Activated CD4-positive, alpha-beta memory T cell treated with anti-CD3 and anti-CD28 coated beads, Interleukin-2, amount 10 ng/mL, durations not matched to agents 7 days and 5 days (primary cell): Measurements from ENCODE around the gene MCOLN2. TPM values are rescaled to one million over a fixed set of nuclear protein-coding genes. Genes with fewer than 3 reads are reported as not detected.

Experiments used
- CTCF ChIA-PET: fragments of 350-600 bp; sonication (Branson Sonifier 250); formaldehyde crosslinking; loops from one replicate; lab custom pipeline; 2021; ENCODE audit warnings: antibody characterized with exemption, inconsistent platforms; lab: Charles Lee
- POLR2A ChIA-PET: fragments of 350-600 bp; sonication (Branson Sonifier 250); formaldehyde crosslinking; loops from one replicate; lab custom pipeline; 2021; ENCODE audit warnings: antibody characterized with exemption; lab: Charles Lee
- DNase-seq: peaks from one replicate; pipeline ENCODE4 v3.0.0-alpha.2; 2020
- H3K27ac Mint-ChIP-seq: one replicate; pipeline ENCODE4 v1.8.0; 2021; ENCODE audit warnings: mild to moderate bottlenecking, mixed read lengths
- H3K27me3 Mint-ChIP-seq: one replicate; pipeline ENCODE4 v1.8.0; 2021; ENCODE audit warnings: mixed read lengths
- H3K36me3 Mint-ChIP-seq: one replicate; pipeline ENCODE4 v1.8.0; 2021; ENCODE audit warnings: low read depth, mixed read lengths
- H3K4me1 Mint-ChIP-seq: one replicate; pipeline ENCODE4 v1.8.0; 2021; ENCODE audit warnings: mixed read lengths
- H3K4me3 Mint-ChIP-seq: one replicate; pipeline ENCODE4 v1.8.0; 2021; ENCODE audit warnings: mild to moderate bottlenecking, mixed read lengths
- H3K9me3 Mint-ChIP-seq: one replicate; pipeline ENCODE4 v1.8.0; 2021; ENCODE audit warnings: mixed read lengths
- total RNA-seq, 2 experiments: library from RNA; stranded (reverse); gene quantifications; one replicate each; pipeline ENCODE4 v1.2.3, GENCODE V29; 2021

The MCOLN2 gene
- total RNA-seq, 2 experiments from 2014 or later: 27.2 to 28.2 TPM

DNA sequence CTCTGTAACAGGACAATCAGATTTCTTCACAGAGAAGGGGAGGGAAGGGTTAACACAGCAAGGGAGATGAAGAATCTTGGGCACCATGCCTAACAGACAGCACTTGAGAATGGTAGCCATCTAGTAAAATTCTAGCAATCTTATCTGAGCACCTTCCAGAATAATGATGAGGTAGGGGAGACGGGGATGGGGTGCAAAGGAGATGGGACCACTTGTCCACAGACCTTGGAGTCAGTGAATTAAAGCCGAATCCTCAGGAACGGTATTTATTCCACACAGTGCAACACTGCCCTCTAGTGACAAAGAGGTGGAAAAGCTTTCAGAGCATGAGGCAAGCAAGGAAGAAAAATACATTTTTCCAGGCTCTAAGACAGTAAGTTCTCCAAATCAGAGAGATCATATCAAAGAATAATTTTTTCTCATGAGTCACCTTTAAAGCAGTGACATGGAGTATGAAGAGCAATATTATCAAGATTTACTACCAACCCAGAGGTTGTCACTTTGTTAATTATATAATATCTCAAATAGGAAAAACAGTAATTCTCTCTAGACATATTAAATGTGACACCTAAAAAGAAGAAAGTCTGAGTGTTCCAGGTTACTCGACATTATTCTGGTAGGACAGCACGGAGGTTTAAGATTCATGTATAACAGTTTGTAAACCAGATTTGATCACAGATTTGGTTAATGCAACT lies 60.6 kb downstream of the MCOLN2 start:
- DNase-seq: peak; percentile 24
- Mint-ChIP-seq H3K9me3 (no peaks in the 10 kb centered on the region), H3K27me3 (no peaks in the 10 kb centered on the region), H3K4me1 (no peaks in the 10 kb centered on the region), H3K4me3 (no peak overlapping the region), H3K36me3 (no peaks in the 10 kb centered on the region), H3K27ac (no peak overlapping the region)
- POLR2A ChIA-PET: interaction anchor here (1.4 kb wide), 1 partner anchor 154 kb away, joined by 4 read pairs; no protein-coding TSS in a partner anchor
- CTCF ChIA-PET: interaction anchor here (0.5 to 6.0 kb wide), 18 partner anchors 9 to 494 kb away, joined by 3 to 40 read pairs (median 4); no protein-coding TSS in a partner anchor

DNA sequence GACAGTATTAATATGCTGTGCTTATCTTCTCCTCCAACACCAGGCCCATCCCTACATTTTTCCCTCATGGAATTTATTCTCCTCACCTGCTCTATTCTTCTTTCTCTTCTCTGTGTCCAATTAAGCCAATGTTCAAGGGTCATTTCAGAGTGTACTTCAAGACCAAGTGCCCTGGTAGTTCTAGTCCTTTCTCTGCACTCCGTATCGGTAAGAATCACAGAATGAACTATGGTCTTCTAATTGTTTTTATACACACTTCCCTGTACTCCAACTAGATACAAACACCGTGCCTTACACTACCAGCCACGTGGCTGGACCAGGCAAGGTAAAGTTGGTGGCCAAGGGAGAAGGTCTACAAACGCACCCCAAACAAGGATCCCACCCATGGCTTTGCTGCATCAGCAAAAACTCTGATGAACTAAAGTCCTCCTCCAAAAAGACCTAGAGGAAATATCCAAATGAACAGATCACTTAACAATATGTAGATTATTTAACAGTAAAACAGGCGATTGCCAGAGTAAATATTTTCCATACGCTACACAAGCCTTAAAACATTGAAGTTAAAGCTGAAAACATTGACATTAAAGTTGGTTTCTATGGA lies 63.8 kb downstream of the MCOLN2 start:
- Mint-ChIP-seq H3K4me1 (peaks cover 5% of the 10 kb centered on the region), H3K9me3 (no peaks in the 10 kb centered on the region), H3K27me3 (no peaks in the 10 kb centered on the region), H3K36me3 (peaks cover 3% of the 10 kb centered on the region), H3K27ac (no peak overlapping the region), H3K4me3 (no peak overlapping the region)
- ChIA-PET POLR2A (interaction anchor here (0.7 kb wide), 1 partner anchor 9 kb away, joined by 3 read pairs; no protein-coding TSS in a partner anchor), CTCF (interaction anchor here (6.0 kb wide), 1 partner anchor 151 kb away, joined by 40 read pairs; no protein-coding TSS in a partner anchor)
- no peak for DNase-seq

DNA sequence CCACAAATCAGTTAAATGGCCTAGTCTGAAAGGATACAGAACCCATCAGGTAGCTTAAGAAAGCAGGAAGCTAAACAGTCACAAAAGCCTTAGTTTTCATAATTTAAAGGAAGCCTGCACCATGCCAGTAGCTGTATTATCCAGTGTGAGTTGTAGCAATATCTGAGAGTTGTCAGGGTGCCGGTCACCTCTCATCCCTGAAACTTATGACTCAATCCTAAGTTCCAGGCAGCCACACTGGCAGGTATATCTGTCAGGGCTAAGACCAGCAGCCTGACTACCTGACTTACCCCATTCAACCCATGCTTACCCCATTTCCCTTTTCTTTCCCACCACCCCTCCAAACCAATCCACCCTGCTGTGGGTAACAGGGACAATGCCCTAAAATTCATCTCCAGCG lies 66.1 kb downstream of the MCOLN2 start:
- CTCF ChIA-PET: no interaction called here
- H3K4me1 Mint-ChIP-seq: peaks cover 5% of the 10 kb centered on the region

DNA sequence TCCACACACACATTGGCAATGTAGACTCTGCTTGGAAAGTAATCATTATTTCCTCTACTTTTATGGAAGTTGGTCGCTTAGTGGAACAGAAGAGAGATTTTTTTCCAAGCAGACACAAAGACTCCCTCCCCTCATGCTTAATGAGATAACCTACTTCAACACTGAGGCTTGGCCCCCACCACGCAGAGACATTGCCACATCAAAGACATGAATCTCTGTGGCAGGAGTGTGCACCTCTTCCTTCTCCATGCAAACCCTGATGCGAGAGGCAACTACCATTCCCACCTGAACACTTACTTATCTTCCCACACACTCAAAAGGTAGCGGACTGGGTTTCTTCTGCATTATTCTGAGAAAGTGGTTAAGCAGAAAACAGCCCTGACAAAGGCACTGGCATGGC lies 66.6 kb downstream of the MCOLN2 start:
- Mint-ChIP-seq H3K27me3 (no peaks in the 10 kb centered on the region), H3K4me3 (no peak overlapping the region)
- CTCF ChIA-PET: no interaction called here

More for the DNA sequence above, 66.1 kb downstream of the MCOLN2 start:
- H3K27me3 Mint-ChIP-seq: no peaks in the 10 kb centered on the region
- peaks cover 3% of the 10 kb centered on the region for H3K36me3 Mint-ChIP-seq
- no peak overlapping the region for H3K27ac Mint-ChIP-seq
- POLR2A ChIA-PET: no interaction called here
- DNase-seq: no peak
- H3K9me3 Mint-ChIP-seq: no peaks in the 10 kb centered on the region
- H3K4me3 Mint-ChIP-seq: no peak overlapping the region

DNA sequence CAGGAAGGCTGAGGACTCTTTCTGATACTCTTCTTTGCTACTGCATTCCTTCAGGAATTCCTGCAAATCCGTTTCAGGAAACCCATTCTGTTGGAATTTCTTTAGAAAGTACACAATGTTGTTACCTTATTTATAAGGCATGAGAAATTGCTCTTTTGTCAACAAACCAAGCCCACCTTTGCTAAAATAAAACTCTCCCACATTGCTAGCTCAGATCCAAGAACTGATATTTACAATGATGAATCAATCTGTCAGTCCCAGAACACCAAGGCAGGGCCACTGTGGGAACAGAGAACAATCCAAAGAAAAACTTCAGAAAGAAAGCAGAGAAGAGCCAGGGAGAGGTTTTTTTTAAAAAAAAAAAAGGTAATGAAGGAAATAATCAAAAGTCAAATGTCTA lies 67.3 kb downstream of the MCOLN2 start:
- POLR2A ChIA-PET: no interaction called here

More for the DNA sequence above, 66.6 kb downstream of the MCOLN2 start:
- H3K36me3 Mint-ChIP-seq: peaks cover 3% of the 10 kb centered on the region
- H3K9me3 Mint-ChIP-seq: no peaks in the 10 kb centered on the region
- H3K4me1 Mint-ChIP-seq: peaks cover 5% of the 10 kb centered on the region
- POLR2A ChIA-PET: no interaction called here
- H3K27ac Mint-ChIP-seq: no peak overlapping the region
- DNase-seq: no peak

DNA sequence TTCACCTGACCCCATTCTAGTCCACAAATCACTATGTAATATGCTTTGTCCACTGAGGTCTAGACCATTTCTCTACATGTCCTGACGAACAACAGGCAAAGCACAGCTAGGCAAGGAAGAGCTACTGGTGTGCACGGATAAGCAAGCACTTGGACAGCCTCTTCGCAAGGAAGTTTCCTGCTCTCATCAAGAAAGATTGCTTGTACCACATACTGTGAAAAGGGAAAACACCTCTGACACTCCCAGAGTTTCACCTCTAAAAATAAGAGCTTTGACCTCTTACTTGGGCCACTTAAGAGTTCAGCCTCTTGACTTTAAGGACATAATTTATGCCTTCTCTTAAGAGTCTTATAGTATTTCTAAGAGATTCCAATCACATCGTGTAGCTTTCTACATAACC lies 67.9 kb downstream of the MCOLN2 start:
- H3K27me3 Mint-ChIP-seq: no peaks in the 10 kb centered on the region
- H3K36me3 Mint-ChIP-seq: peaks cover 3% of the 10 kb centered on the region
- H3K9me3 Mint-ChIP-seq: no peaks in the 10 kb centered on the region
- peaks cover 5% of the 10 kb centered on the region for H3K4me1 Mint-ChIP-seq
- no peak overlapping the region for H3K27ac Mint-ChIP-seq
- CTCF ChIA-PET: interaction anchor here (0.8 to 1.7 kb wide), 5 partner anchors 16 to 331 kb away, joined by 3 to 7 read pairs (median 4); partner anchors contain the start of gene C1orf52
- no peak overlapping the region for H3K4me3 Mint-ChIP-seq
- POLR2A ChIA-PET: no interaction called here
- DNase-seq: no peak

More for the DNA sequence above, 67.3 kb downstream of the MCOLN2 start:
- no peak overlapping the region for H3K27ac Mint-ChIP-seq
- peaks cover 5% of the 10 kb centered on the region for H3K4me1 Mint-ChIP-seq
- CTCF ChIA-PET: interaction anchor here (0.5 to 1.5 kb wide), 5 partner anchors 15 to 335 kb away, joined by 3 to 7 read pairs (median 4); partner anchors contain the start of gene C1orf52
- no peaks in the 10 kb centered on the region for H3K27me3 Mint-ChIP-seq
- H3K36me3 Mint-ChIP-seq: peaks cover 3% of the 10 kb centered on the region
- no peak for DNase-seq
- no peak overlapping the region for H3K4me3 Mint-ChIP-seq
- no peaks in the 10 kb centered on the region for H3K9me3 Mint-ChIP-seq

DNA sequence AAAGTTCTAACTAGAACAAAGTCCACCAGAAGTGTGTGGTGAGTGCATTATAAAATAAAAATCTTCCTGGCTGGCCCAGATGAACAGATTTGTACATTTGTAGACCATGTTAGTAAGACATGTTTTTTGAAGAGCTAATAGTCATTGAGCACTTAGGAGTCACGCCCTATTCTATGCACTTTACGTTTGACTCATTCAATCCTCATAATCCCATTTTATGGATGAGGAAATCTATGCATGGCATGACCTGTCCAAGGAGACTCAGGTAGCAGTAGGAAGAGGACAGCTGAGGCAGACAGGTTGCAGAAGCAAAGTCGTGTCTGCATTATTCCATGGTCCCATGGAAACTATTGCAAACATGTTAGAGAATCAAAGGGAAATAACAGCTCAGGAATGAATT lies 73.6 kb downstream of the MCOLN2 start:
- Mint-ChIP-seq H3K9me3 (no peaks in the 10 kb centered on the region), H3K4me1 (no peaks in the 10 kb centered on the region), H3K36me3 (no peaks in the 10 kb centered on the region), H3K27me3 (peaks cover 2% of the 10 kb centered on the region), H3K27ac (no peak overlapping the region), H3K4me3 (no peak overlapping the region)
- POLR2A ChIA-PET: interaction anchor here (1.4 kb wide), 1 partner anchor 10 kb away, joined by 3 read pairs; no protein-coding TSS in a partner anchor
- DNase-seq: no peak
- CTCF ChIA-PET: interaction anchor here (1.1 to 1.7 kb wide), 4 partner anchors 12 to 336 kb away, joined by 3 to 12 read pairs (median 5); partner anchors contain the start of gene C1orf52

DNA sequence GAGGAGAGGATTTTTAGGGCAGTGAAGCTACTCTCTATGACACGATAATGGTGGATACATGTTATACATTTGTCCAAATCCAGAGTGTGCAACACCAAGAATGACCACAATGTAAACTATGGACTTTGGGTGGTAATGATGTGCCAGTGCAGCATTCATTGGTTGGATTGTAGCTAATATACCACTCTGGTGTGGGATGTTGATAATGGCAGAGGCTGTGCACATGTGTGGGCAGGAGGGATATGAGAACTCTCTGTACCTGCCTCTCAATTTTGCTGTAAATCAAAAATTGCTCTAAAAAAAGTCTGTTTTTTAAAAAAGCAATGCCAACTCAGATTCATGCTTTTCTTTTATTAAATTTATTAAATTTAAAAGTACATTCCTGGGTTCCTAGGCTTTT lies 76.8 kb downstream of the MCOLN2 start:
- POLR2A ChIA-PET: no interaction called here
- H3K27me3 Mint-ChIP-seq: peaks cover 2% of the 10 kb centered on the region

DNA sequence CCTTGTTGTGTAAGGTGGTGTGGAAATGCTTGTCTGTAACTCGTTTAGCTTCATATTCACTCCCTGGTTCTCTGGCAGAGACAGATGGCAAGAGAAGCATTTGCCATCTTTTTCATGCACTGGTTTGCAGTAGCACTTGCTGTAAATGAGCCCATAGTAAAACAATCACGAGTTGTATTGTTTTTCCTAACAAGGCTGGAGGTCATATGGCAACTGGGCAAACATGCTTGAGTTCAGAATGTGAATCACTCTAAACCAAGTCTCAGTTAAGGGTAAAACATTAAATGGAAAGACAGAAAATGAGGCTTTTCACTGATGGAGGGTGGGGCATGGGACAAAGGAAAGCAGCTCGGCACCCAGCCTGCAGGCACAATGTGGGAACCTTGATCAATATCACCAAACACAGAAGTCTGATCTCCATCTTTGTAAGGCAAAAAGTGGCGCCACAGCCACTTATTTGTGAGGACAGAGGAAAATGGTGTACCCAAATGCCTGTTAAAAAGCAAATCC lies 77.4 kb downstream of the MCOLN2 start:
- Mint-ChIP-seq H3K36me3 (no peaks in the 10 kb centered on the region), H3K9me3 (no peaks in the 10 kb centered on the region), H3K27ac (no peak overlapping the region), H3K27me3 (peaks cover 2% of the 10 kb centered on the region), H3K4me3 (no peak overlapping the region), H3K4me1 (no peaks in the 10 kb centered on the region)
- DNase-seq: no peak
- ChIA-PET CTCF (interaction anchor here (0.8 kb wide), 1 partner anchor 23 kb away, joined by 4 read pairs; no protein-coding TSS in a partner anchor), POLR2A (no interaction called here)

More for the DNA sequence above, 76.8 kb downstream of the MCOLN2 start:
- Mint-ChIP-seq H3K9me3 (no peaks in the 10 kb centered on the region), H3K4me1 (no peaks in the 10 kb centered on the region), H3K4me3 (no peak overlapping the region), H3K27ac (no peak overlapping the region), H3K36me3 (no peaks in the 10 kb centered on the region)
- DNase-seq: no peak
- CTCF ChIA-PET: no interaction called here

DNA sequence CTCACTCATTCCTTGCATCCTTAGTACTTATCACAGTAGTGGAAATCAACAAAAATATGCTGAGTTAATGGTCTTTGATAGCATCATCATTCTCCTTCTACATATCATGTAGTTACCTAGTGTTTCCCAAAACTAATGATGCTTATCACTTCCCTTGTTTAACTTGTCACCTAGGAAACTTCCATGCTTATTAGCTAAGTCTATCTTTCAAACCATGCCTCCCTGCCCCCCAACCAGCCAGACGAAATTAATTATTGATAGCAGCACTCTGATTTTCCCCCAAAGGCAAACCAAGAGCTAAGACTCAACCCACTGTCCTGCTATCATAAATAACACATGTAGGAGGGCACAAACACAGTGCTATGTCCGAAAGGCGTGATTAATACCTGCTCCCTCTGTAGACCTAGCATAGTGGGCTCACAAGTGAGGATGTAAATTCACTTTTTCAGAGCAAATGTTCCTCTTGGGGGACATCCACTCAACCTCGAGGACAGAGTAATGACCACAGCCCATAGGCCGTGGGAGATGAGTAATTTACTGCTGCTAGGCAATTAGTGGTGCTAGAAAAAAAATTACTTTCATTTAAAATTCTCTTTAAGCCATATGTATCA lies 78.1 kb downstream of the MCOLN2 start:
- Mint-ChIP-seq H3K4me1 (no peaks in the 10 kb centered on the region), H3K36me3 (no peaks in the 10 kb centered on the region), H3K9me3 (no peaks in the 10 kb centered on the region), H3K27ac (no peak overlapping the region), H3K4me3 (no peak overlapping the region), H3K27me3 (peaks cover 2% of the 10 kb centered on the region)
- no peak for DNase-seq
- ChIA-PET CTCF (interaction anchor here (0.8 to 1.0 kb wide), 2 partner anchors 22 to 136 kb away, joined by 3 to 4 read pairs; no protein-coding TSS in a partner anchor), POLR2A (no interaction called here)

DNA sequence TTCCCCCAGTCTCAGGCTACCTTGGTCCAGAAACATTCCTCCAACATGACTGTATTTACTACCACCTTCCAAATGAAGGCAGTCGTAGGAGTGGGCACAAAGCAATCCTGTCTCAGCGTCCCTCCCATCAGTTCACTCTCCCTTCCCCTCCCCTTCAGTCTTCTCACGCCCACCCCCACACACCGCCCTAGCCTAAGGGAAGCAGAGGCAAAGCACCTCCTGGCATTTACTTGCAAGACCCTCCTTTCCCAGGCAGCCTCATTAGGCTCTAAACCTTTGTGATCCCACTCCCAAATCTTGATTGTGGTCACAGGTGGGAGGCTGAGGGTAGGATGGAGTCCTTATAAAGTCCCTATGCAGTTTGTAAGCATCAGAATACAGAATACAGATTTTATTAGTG lies 80.0 kb downstream of the MCOLN2 start:
- Mint-ChIP-seq H3K4me3 (no peak overlapping the region), H3K4me1 (no peaks in the 10 kb centered on the region), H3K9me3 (no peaks in the 10 kb centered on the region), H3K27ac (no peak overlapping the region), H3K36me3 (no peaks in the 10 kb centered on the region), H3K27me3 (peaks cover 2% of the 10 kb centered on the region)
- POLR2A ChIA-PET: no interaction called here
- CTCF ChIA-PET: no interaction called here
- DNase-seq: no peak

DNA sequence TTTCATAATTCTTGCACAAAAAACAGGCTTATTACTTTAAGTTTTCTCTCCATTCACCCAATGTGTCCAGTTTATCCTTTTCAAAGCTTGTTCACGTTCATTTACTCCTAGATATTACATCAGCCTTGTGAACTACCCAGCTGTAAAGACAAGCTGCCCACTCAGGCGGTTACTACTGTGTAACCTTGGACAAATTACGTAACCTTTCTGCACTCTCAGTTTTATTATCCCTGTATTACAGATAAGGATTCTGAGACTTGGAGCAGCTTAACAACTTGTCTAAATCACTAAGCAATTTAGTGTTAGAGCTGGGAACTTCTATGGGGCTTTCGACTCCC lies 83.4 kb downstream of the MCOLN2 start:
- CTCF ChIA-PET: interaction anchor here (1.0 to 1.1 kb wide), 2 partner anchors 23 to 31 kb away, joined by 3 read pairs; no protein-coding TSS in a partner anchor
- Mint-ChIP-seq H3K4me1 (no peaks in the 10 kb centered on the region), H3K27ac (no peak overlapping the region), H3K27me3 (peaks cover 11% of the 10 kb centered on the region), H3K9me3 (no peaks in the 10 kb centered on the region), H3K4me3 (no peak overlapping the region), H3K36me3 (no peaks in the 10 kb centered on the region)
- POLR2A ChIA-PET: no interaction called here
- no peak for DNase-seq
